GM19372 (cell line): ENCODE results near the gene HNRNPUL2.
"Not testable (repeated sequence)": the region's sequence is repeated elsewhere in the genome, so short reads cannot be mapped to it uniquely, and the experiment has no call there.

Experiments
- ATAC-seq: cut with Tn5 transposase; IDR thresholded peaks from one replicate; pipeline ENCODE4 v1.9.1; 2021; ENCODE audit warnings: mild to moderate bottlenecking, low read depth, moderate library complexity; ENCODE audit not compliant: unreplicated experiment

Gene HNRNPUL2

GRCh38 chr11:62705880-62706849 is 21.1 kb downstream of the HNRNPUL2 start:
- ATAC-seq = no peak

- no peak for ATAC-seq
These were observed 21.8 kb downstream of the HNRNPUL2 start for GRCh38 chr11:62705413-62705812.

GRCh38 chr11:62703921-62704320 is 23.3 kb downstream of the HNRNPUL2 start:
- not testable (repeated sequence) for ATAC-seq

- ATAC-seq = no peak
These were observed 25.0 kb downstream of the HNRNPUL2 start for GRCh38 chr11:62702246-62702645.

GRCh38 chr11:62694455-62695167 is 32.6 kb downstream of the HNRNPUL2 start:
- ATAC-seq = no peak

- not testable (repeated sequence) for ATAC-seq
These were observed 33.6 kb downstream of the HNRNPUL2 start for GRCh38 chr11:62693624-62694023.

- ATAC-seq = no peak
These were observed 37.7 kb downstream of the HNRNPUL2 start, which contains the start of gene LRRN4CL for GRCh38 chr11:62689421-62690183. TSS of gene LRRN4CL (minus strand) at chr11:62689530. CDS start at chr11:62688508, 1,022 bp downstream.

- no peak for ATAC-seq
These were observed 38.8 kb downstream of the HNRNPUL2 start for GRCh38 chr11:62688491-62688890.

GRCh38 chr11:62687508-62688396 is 39.5 kb downstream of the HNRNPUL2 start:
- no peak for ATAC-seq

GRCh38 chr11:62682518-62682917 is 44.7 kb downstream of the HNRNPUL2 start:
- ATAC-seq = no peak

- peak; percentile 66 for ATAC-seq
These were observed 46.4 kb downstream of the HNRNPUL2 start for GRCh38 chr11:62680825-62681240.

- ATAC-seq = no peak
These were observed 48.2 kb downstream of the HNRNPUL2 start, which contains the start of gene UBXN1 for GRCh38 chr11:62678770-62679696. TSS of gene UBXN1 (minus strand) at chr11:62679073. CDS start at chr11:62678923, 150 bp downstream.

- no peak for ATAC-seq
These were observed 48.9 kb downstream of the HNRNPUL2 start for GRCh38 chr11:62678433-62678769.

- no peak for ATAC-seq
These were observed 49.5 kb downstream of the HNRNPUL2 start for GRCh38 chr11:62677714-62678113.

GRCh38 chr11:62677156-62677555 is 50.1 kb downstream of the HNRNPUL2 start:
- no peak for ATAC-seq

- no peak for ATAC-seq
These were observed 50.6 kb downstream of the HNRNPUL2 start for GRCh38 chr11:62676698-62677097.

GRCh38 chr11:62675415-62675814 is 51.8 kb downstream of the HNRNPUL2 start:
- ATAC-seq = not testable (repeated sequence)

GRCh38 chr11:62673196-62673525 is 54.1 kb downstream of the HNRNPUL2 start:
- ATAC-seq = no peak
